ENCODE measurements around the gene GNMT.

The GNMT gene

GRCh38 chr6:42987533-42988451, 27.2 kb downstream of the GNMT start:
- Histone ChIP-seq H3K27ac (ENCODE audit: low read depth, low read length) (no peak overlapping the region), H3K4me3 (ENCODE audit: insufficient read depth, low read length, poor library complexity, severe bottlenecking) (no peak overlapping the region), H3K36me3 (ENCODE audit: low read length) (no peaks in the 10 kb centered on the region), H2AFZ (ENCODE audit: low read depth, low read length, severe bottlenecking) (no peak overlapping the region), H3F3A (ENCODE audit: insufficient read depth) (no peaks in the 10 kb centered on the region), H3K9me3 (ENCODE audit: insufficient read depth, low read length) (no peaks in the 10 kb centered on the region), H3K9me2 (replicated peaks; ENCODE audit: insufficient read depth, low read length) (no peaks in the 10 kb centered on the region), H3K79me2 (ENCODE audit: insufficient read depth, low read length) (peaks cover 11% of the 10 kb centered on the region), H3K9ac (ENCODE audit: low read length) (no peak overlapping the region), H4K20me1 (ENCODE audit: low read depth, low read length) (no peaks in the 10 kb centered on the region), H3K27me3 (ENCODE audit: low read length) (no peaks in the 10 kb centered on the region), H3K4me2 (ENCODE audit: low read depth, low read length, poor library complexity, severe bottlenecking) (no peak overlapping the region)
- TF ChIP-seq CTCF (IDR thresholded peaks at IDR 0.05; ENCODE audit: insufficient read depth, low read length, poor library complexity, severe bottlenecking): no peak
- TF ChIP-seq EZH2phosphoT487 (conservative IDR thresholded peaks at IDR 0.05; ENCODE audit: low read length): no peak

GRCh38 chr6:42988486-42989020, 28.0 kb downstream of the GNMT start:
- Histone ChIP-seq H3K4me3 (ENCODE audit: insufficient read depth, low read length, poor library complexity, severe bottlenecking) (no peak overlapping the region), H3K79me2 (ENCODE audit: insufficient read depth, low read length) (peaks cover 11% of the 10 kb centered on the region), H3K27me3 (ENCODE audit: low read length) (no peaks in the 10 kb centered on the region), H3F3A (ENCODE audit: insufficient read depth) (no peaks in the 10 kb centered on the region), H3K9ac (ENCODE audit: low read length) (no peak overlapping the region), H3K4me2 (ENCODE audit: low read depth, low read length, poor library complexity, severe bottlenecking) (no peak overlapping the region), H4K20me1 (ENCODE audit: low read depth, low read length) (no peaks in the 10 kb centered on the region), H2AFZ (ENCODE audit: low read depth, low read length, severe bottlenecking) (no peak overlapping the region), H3K27ac (ENCODE audit: low read depth, low read length) (no peak overlapping the region), H3K9me3 (ENCODE audit: insufficient read depth, low read length) (no peaks in the 10 kb centered on the region), H3K36me3 (ENCODE audit: low read length) (no peaks in the 10 kb centered on the region), H3K9me2 (replicated peaks; ENCODE audit: insufficient read depth, low read length) (no peaks in the 10 kb centered on the region)
- TF ChIP-seq CTCF (IDR thresholded peaks at IDR 0.05; ENCODE audit: insufficient read depth, low read length, poor library complexity, severe bottlenecking) (no peak), EZH2phosphoT487 (conservative IDR thresholded peaks at IDR 0.05; ENCODE audit: low read length) (no peak)

- Histone ChIP-seq H4K20me1 (ENCODE audit: low read depth, low read length) (no peaks in the 10 kb centered on the region), H3K79me2 (ENCODE audit: insufficient read depth, low read length) (peaks cover 11% of the 10 kb centered on the region), H2AFZ (ENCODE audit: low read depth, low read length, severe bottlenecking) (no peak overlapping the region)
Measured at GRCh38 chr6:42989923-42990322, 29.4 kb downstream of the GNMT start.

More at GRCh38 chr6:42989923-42990322, 29.4 kb downstream of the GNMT start:
- H3K4me2 ChIP-seq (ENCODE audit: low read depth, low read length, poor library complexity, severe bottlenecking): no peak overlapping the region
- H3K27me3 ChIP-seq (ENCODE audit: low read length): no peaks in the 10 kb centered on the region
- H3K36me3 ChIP-seq (ENCODE audit: low read length): no peaks in the 10 kb centered on the region
- no peaks in the 10 kb centered on the region; the same call in 1 of the 2 replicates for H3F3A ChIP-seq (ENCODE audit: insufficient read depth)
- H3K4me3 ChIP-seq (ENCODE audit: insufficient read depth, low read length, poor library complexity, severe bottlenecking): no peak overlapping the region
- no peak overlapping the region for H3K9ac ChIP-seq (ENCODE audit: low read length)
- H3K9me3 ChIP-seq (ENCODE audit: insufficient read depth, low read length): no peaks in the 10 kb centered on the region
- H3K27ac ChIP-seq (ENCODE audit: low read depth, low read length): no peak overlapping the region
- no peaks in the 10 kb centered on the region for H3K9me2 ChIP-seq (replicated peaks; ENCODE audit: insufficient read depth, low read length)
- no peak for TF ChIP-seq EZH2phosphoT487 (conservative IDR thresholded peaks at IDR 0.05; ENCODE audit: low read length)
- TF ChIP-seq CTCF (IDR thresholded peaks at IDR 0.05; ENCODE audit: insufficient read depth, low read length, poor library complexity, severe bottlenecking): no peak
